NCI-H2227 (cell line): ENCODE measurements around the gene NATD1.
"Not testable (repeated sequence)": the region's sequence is repeated elsewhere in the genome, so short reads cannot be mapped to it uniquely, and the experiment has no call there.

Experiments
- DNase-seq: peaks from one replicate; lab custom pipeline; 2025; ENCODE audit not compliant: unreplicated experiment; lab: John Stamatoyannopoulos, UW

The NATD1 gene

DNA sequence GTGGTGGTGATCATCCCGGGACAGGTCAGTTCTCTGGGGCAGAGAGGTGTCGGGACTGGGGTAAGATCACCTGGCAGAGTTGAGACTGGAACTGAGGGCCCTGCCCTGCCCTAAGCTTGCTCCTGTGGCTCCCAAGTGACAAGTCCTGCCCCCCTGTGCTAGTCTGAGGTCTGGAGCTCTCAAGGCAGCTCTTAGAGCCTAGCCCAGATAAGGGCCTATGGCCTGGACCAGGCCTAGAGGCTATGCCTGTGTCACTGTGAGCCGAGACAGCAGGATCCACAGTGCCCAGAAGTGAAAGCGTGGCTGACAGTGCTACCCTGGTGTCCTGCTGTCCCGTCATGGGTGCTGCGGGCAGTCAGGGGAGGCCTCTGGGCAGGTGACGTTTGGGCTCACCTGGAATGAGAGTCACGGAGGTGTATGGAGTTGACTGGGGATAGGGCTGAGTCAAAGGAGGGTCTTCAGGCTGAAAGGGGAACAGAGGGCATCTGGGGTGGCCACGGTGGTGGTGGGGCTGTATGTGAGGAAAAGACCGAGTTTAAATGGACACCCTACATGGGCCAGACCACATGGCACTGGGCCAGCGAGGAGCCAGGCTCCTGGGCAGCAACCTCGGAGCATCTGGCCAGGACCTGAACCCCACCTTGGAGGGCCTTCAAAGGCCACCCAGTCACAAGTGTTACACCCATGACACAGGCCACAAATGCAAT is 5.5 kb downstream of the NATD1 start:
- no peak for DNase-seq

DNA sequence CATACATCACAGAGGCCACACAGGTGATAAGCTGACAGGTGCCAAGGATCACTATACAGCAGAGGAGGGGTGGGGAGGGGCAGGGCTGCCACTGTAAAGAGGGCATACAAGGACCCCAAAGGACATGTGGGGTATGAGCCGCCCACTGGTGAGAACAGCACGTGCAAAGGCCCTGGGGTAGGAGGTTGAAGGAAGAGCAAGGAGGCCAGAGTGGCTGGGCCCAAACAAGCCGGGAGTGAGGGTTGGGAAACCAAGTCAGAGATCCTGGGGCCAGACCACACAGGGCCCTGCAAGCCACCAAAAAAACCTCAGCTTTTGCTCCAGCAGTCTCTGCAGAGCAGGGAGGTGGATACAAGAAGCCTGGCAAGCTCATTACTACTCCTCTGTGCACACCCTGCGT is 6.5 kb downstream of the NATD1 start:
- no peak for DNase-seq

DNA sequence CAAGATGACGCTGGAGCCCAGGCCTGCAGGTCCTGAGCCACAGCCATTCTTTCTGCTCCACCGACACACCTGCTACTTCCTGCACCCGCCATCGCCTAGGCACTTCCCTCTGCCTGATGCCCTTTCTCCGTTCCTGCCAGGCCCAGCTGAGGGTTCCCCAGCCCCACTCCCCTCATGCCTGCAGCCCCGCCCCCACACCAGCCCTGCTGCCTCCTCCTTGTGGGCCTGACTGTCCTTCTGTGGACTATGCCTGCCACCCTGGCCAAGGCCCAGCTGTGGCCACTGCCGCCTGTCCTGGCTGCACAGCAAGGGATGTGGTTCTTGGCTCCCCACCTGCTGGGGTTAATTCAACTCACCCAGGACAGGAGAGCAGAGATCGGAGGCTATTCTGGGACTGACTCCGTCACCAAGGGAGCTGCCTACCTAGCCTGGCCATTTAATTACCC is 7.5 kb downstream of the NATD1 start:
- no peak for DNase-seq

DNA sequence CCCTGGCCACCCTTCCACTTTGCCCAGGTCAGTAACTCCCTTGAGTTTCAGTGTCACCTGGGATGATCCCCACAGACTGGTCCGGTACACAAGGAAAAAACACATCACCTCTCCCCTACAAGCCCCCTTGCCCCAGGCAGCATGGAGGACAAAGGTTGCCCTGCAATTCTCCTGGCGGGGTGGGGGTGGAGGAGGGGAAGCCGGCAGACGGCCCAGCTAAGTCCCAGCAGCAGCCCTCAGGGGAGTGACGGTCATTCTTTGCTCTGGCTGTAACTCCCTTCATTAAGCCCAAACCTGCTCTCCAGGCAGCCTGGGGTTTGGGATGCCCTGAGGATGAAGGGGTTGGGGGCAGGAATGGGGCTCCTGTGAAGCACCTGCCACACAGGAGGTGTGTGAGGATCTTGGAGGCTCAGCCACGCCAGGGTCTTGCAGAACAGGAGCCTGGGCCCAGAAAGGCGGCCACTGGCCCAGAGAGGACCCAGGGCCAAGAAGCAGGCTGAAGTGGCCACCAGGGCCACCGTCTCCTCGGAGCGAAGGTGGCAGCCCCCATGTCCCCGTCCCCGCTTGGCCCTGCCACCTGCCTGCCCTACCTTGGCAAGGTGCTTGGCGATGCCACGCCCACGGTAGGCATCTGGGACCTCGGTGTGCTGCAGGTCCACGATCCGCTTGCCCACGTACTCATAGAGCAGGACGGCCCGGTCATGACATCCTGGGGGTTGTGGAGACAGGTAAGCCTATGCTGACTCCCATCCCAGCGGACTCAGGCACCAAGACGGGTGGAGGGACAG is 9.5 kb downstream of the NATD1 start:
- DNase-seq, result no peak

- no peak for DNase-seq
Measured at GRCh38 chr17:21242780-21243515, 10.3 kb downstream of the NATD1 start.

DNA sequence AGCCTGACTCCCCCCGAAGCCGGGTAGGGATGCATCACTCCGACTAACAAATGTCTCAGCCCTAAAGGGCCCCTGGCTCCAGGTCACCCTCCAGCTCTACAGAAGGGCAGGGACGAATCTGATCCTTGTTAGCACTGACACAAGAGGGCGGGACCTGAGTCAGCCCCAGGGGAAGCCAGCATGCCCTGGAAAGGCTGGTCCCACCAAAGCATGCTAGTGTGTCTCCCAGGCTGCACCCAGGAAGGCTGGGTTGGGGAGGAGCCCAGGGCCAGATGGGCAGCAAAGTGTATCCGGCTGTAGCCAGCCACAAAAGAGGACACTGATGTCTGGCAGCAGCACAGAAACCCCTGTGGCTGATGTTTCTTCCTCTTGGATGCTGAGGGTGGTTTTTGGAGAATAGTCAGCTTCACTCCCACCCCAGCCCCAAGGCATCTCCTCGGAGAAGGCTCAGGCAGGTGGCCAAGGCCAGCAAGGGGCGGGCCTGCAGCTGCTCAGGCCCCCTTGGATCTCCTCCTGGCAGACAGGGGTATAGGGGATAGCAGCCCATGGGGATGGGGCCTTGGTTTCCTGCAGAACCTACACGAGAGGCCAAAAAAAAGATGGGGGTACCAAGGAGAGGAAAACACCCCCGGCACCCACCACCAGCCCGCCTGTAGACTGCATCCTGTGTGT is 11.0 kb downstream of the NATD1 start:
- DNase-seq, result no peak

- DNase-seq, result no peak
Measured at GRCh38 chr17:21241564-21241963, 11.6 kb downstream of the NATD1 start.

- no peak for DNase-seq
Measured at GRCh38 chr17:21240369-21241055, 12.7 kb downstream of the NATD1 start.

GRCh38 chr17:21239680-21240368 is 13.4 kb downstream of the NATD1 start:
- DNase-seq, result no peak

- DNase-seq, result no peak
Measured at GRCh38 chr17:21235921-21236320, 17.3 kb downstream of the NATD1 start.

DNA sequence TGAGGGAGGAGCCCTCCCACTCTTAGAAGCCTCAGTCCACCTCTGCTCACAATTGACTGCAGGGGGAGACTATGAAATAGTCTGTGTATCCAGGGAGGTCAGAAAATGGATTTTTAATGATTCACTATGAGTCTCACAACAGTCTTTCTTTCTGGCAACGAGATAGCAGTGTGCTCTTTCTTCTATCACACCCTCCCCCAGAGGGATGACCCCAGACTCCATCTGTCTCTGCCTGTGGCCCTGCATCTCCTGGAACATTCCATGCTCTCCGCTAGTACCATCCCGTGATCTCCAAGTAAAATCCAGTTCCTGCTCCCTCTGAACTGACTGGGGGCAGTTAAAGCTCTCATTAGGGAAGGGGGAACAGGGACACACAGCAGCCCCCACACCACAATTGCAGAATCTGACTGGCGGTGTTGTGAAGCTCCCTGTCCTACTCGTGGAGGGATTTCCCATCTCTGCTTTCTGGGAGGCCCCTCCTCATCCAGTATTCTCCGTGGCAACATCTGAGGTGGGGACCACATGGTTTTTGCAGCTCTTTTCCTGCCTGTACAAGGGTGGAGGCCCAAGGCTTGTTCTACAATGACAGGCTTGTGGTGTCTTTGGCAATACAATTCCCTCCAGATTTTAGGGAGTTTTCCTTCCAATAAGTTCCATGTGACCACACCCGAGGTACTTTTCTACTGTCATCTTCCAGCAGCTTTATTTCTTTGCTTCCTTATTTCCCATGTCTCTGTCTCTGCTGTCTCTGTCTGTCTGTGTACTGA is 19.4 kb downstream of the NATD1 start:
- no peak for DNase-seq

- DNase-seq, result no peak
Measured at GRCh38 chr17:21232033-21232749, 21.0 kb downstream of the NATD1 start.

DNA sequence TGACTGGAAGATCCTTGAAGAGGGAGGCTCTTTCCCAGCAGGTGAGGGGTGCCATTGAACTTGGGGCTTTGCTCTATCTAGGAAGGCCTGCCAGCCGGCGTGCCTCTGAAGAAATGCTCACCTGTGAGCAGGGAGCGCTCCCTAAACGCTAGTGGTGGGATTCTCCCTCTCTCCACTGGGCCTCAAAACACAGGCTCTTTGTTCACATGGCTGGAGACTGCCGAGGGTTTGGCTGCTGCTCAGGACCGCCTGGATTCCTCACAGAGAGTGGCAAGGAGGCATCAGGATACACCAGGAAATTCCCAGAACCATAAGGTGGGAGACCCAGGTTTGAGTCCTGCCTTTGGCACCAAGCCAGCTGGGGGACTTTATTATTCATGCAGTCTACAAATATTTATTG is 21.7 kb downstream of the NATD1 start:
- no peak for DNase-seq

DNA sequence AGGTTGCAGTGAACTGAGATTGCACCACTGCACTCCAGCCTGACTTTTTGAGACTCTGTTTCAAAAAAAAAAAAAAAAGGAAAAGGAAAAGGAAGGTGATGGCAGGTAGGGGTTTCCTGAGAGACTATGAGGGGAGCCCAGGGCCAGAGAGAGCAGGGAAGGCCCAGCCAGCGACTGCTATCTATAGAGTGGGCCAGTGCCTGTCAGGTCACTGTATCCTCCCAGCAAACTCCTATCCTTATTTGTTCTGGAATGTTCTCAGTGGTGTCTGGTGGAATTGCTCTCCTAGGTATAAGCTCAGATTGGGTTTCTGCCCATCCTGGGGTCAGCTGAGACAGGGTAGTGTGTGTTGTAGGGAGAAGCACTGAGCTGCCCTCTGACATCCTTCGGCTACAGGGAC is 24.4 kb downstream of the NATD1 start:
- DNase-seq, result no peak

DNA sequence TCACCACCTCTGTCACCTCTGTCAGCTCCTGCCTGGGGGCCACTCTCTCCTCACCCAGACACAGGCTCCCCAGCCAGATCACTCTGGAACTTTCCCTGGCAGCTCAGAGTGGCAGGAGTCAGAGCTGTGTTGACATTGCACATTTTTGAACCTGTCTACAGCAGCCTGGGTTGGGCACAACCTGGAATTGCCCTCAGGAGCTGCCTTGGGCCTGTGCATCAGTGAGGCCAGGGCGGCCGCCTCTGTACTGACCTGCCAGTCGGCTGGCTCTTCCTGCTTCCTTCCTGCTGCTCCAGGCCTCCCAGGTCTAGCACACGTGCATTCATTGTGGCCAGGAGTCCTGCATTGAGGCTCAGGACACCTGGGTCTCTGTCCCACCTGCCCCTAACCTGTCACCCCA is 25.1 kb downstream of the NATD1 start:
- no peak for DNase-seq

GRCh38 chr17:21227277-21227676 is 25.9 kb downstream of the NATD1 start:
- not testable (repeated sequence) for DNase-seq

DNA sequence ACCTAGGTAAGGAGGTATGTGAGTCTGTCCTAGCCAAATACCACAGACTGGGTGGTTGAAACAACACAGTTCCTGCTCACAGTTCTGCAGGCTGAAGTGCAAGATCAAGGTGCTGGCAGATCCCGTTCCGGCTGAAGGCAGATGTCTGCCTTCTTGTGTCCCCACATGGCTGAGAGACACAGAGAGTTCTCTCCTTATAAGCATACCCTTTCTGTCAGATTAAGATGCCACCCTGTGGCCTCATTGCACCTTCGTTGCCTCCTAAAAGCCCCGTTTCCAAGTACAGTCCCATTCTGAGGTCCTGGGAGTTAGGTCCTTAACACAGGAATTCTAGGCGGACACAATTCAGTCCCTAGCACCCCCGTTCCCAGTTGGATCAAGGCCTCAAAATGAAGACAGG is 30.1 kb downstream of the NATD1 start:
- no peak for DNase-seq

DNA sequence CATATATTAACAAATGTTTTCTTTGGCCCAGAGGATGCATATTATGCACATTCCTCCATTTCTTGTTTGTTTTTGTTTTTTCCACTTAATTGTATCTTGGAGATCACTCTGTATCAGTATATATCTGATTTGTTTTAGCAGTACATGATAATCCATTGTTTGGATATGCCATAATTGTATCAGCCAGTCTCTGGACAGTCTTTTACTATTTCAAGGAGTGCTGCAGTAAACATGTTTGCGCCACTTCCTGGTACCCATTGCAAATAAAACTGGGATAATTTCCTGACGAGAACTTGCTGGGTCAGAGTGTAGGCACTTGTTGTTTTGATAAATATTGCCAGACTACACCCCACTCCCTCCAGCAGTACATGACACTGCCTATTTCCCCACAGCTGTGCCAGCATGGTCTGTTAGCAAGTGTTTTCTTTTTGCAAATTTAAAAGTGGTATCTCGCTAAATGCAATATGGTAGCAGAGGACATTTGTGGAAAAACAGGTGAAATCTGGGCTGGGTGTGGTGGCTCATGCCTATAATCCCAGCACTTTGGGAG is 34.3 kb downstream of the NATD1 start:
- DNase-seq, result no peak
